ENCODE measurements around the gene PRAMEF14.
"Not testable (repeated sequence)": the region's sequence is repeated elsewhere in the genome, so short reads cannot be mapped to it uniquely, and the experiment has no call there.

PRAMEF14 gene

DNA sequence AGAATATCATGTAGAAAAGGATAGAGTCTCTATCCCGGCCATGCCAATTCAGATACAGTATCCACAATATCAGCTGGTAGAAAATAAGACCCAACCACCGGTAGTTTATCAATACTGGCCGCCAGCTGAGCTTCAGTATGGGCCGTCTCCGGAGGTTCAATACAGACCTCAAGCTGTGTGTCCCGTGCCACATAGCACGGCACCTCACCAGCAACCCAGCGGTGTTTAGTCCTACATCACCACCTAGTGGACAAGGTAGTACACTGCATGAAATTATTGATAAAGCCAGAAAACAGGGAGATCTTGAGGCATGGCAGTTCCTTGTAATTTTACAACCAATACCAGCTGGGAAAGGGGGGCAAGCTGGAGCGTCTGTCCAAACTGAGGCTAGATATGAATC lies 7.5 kb upstream of the PRAMEF14 start:
- not testable (repeated sequence) for H4K91ac ChIP-seq (ENCODE audit: low read depth, low read length, poor library complexity); H3K36me3 ChIP-seq (replicated peaks in 1 of 2; ENCODE audit: control insufficient read depth in 2 of 2, insufficient read depth in 2 of 2, low read length in 2 of 2); H2BK15ac ChIP-seq (ENCODE audit: low read length); H2BK120ac ChIP-seq (ENCODE audit: low read depth, low read length); H4K8ac ChIP-seq (ENCODE audit: low read depth, low read length); H2AFZ ChIP-seq (ENCODE audit: low read length); H3K27me3 ChIP-seq (ENCODE audit: control insufficient read depth in 3 of 3, insufficient read depth in 3 of 3, low read depth in 1 of 3, low read length in 3 of 3); H3K18ac ChIP-seq (ENCODE audit: low read length); H3K4ac ChIP-seq (ENCODE audit: low read length); H3K4me3 ChIP-seq (ENCODE audit: low read length in 2 of 2); H2BK12ac ChIP-seq (ENCODE audit: low read length); H3K14ac ChIP-seq (ENCODE audit: low read length); H3K4me2 ChIP-seq (ENCODE audit: insufficient read depth, low read length, poor library complexity, severe bottlenecking); H3K4me1 ChIP-seq (ENCODE audit: control insufficient read depth in 2 of 2, insufficient read depth in 1 of 2, low read depth in 1 of 2, low read length in 2 of 2); H3K79me1 ChIP-seq (ENCODE audit: low read depth, low read length); DNase-seq (ENCODE audit: low spot score); H2AK5ac ChIP-seq (ENCODE audit: low read depth, low read length); H2BK5ac ChIP-seq (ENCODE audit: low read length); H3K9ac ChIP-seq (ENCODE audit: low read depth, low read length, poor library complexity); H3K27ac ChIP-seq (replicated peaks; ENCODE audit: low read length); H3K9me3 ChIP-seq (replicated peaks in 1 of 2; ENCODE audit: control insufficient read depth in 2 of 2, insufficient read depth in 1 of 2, low read depth in 1 of 2, low read length in 2 of 2); H3K23ac ChIP-seq (ENCODE audit: low read depth, low read length, poor library complexity)
- WGBS, 2 donors (ENCODE audit: extremely low coverage in 2 of 2, insufficient read length in 2 of 2, insufficient replicate concordance in 1 of 2), result no CpG with 5 or more reads among the region's 9 CpGs

DNA sequence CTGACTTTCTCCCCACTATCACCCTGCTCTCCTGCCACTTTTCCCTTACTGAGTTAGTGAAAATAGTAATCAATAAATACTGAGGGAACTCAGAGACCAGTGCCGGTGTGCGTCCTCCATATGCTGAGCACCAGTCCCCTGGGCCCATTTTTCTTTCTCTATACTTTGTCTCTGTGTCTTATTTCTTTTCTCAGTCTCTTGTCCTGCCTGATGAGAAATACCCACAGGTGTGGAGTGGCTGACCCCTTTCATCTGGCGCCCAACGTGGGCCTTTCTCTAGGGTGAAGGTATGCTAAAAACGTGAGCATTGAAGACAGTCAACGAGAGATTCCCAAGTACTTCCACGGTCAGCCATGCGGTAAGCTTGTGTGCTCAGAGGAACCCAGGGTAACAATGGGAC lies 6.5 kb upstream of the PRAMEF14 start:
- H3K4me3 ChIP-seq (ENCODE audit: low read length in 2 of 2); H3K9me3 ChIP-seq (replicated peaks in 1 of 2; ENCODE audit: control insufficient read depth in 2 of 2, insufficient read depth in 1 of 2, low read depth in 1 of 2, low read length in 2 of 2); H2BK120ac ChIP-seq (ENCODE audit: low read depth, low read length); H4K91ac ChIP-seq (ENCODE audit: low read depth, low read length, poor library complexity); H2BK15ac ChIP-seq (ENCODE audit: low read length); H3K36me3 ChIP-seq (replicated peaks in 1 of 2; ENCODE audit: control insufficient read depth in 2 of 2, insufficient read depth in 2 of 2, low read length in 2 of 2); H2AK5ac ChIP-seq (ENCODE audit: low read depth, low read length); H2BK12ac ChIP-seq (ENCODE audit: low read length); H2AFZ ChIP-seq (ENCODE audit: low read length); H3K27ac ChIP-seq (replicated peaks; ENCODE audit: low read length); H3K27me3 ChIP-seq (ENCODE audit: control insufficient read depth in 3 of 3, insufficient read depth in 3 of 3, low read depth in 1 of 3, low read length in 3 of 3); H3K14ac ChIP-seq (ENCODE audit: low read length); H3K4ac ChIP-seq (ENCODE audit: low read length); H3K18ac ChIP-seq (ENCODE audit: low read length); H3K4me2 ChIP-seq (ENCODE audit: insufficient read depth, low read length, poor library complexity, severe bottlenecking); H3K79me1 ChIP-seq (ENCODE audit: low read depth, low read length); H4K8ac ChIP-seq (ENCODE audit: low read depth, low read length); H2BK5ac ChIP-seq (ENCODE audit: low read length); H3K23ac ChIP-seq (ENCODE audit: low read depth, low read length, poor library complexity); H3K4me1 ChIP-seq (ENCODE audit: control insufficient read depth in 2 of 2, insufficient read depth in 1 of 2, low read depth in 1 of 2, low read length in 2 of 2); H3K9ac ChIP-seq (ENCODE audit: low read depth, low read length, poor library complexity): not testable (repeated sequence)
- peak; percentile 0 for DNase-seq (ENCODE audit: low spot score)
- WGBS, 2 donors (ENCODE audit: extremely low coverage in 2 of 2, insufficient read length in 2 of 2, insufficient replicate concordance in 1 of 2), result no CpG with 5 or more reads among the region's 8 CpGs

DNA sequence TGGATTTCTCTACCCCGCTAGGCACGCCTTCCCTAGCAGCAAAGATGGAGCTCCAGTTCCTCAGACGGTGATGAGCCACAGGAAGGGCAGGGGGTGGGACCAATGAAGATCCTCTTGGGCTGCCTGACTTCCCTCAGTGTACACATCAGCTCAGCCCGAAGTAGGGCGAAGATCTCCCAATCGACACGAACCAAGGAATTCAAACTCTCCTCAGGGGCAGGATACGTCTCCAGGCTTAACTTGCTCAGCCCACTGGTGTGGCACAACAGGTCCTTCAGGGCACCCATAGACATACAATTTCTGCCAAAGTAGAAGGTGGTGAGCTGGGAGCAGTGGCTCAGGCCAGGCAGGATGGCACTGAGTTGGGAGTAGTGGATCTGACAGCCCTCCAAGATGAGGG lies 4.4 kb downstream of the PRAMEF14 start:
- not testable (repeated sequence) for H4K91ac ChIP-seq (ENCODE audit: low read depth, low read length, poor library complexity); H3K4me3 ChIP-seq (ENCODE audit: low read length in 2 of 2); H2BK12ac ChIP-seq (ENCODE audit: low read length); H2AFZ ChIP-seq (ENCODE audit: low read length); H2BK15ac ChIP-seq (ENCODE audit: low read length); H3K9ac ChIP-seq (ENCODE audit: low read depth, low read length, poor library complexity); H3K14ac ChIP-seq (ENCODE audit: low read length); H3K23ac ChIP-seq (ENCODE audit: low read depth, low read length, poor library complexity); DNase-seq (ENCODE audit: low spot score); H3K4me2 ChIP-seq (ENCODE audit: insufficient read depth, low read length, poor library complexity, severe bottlenecking); H3K27me3 ChIP-seq (ENCODE audit: control insufficient read depth in 3 of 3, insufficient read depth in 3 of 3, low read depth in 1 of 3, low read length in 3 of 3); H3K9me3 ChIP-seq (replicated peaks in 1 of 2; ENCODE audit: control insufficient read depth in 2 of 2, insufficient read depth in 1 of 2, low read depth in 1 of 2, low read length in 2 of 2); H3K18ac ChIP-seq (ENCODE audit: low read length); H2BK5ac ChIP-seq (ENCODE audit: low read length); H3K27ac ChIP-seq (replicated peaks; ENCODE audit: low read length); H3K36me3 ChIP-seq (replicated peaks in 1 of 2; ENCODE audit: control insufficient read depth in 2 of 2, insufficient read depth in 2 of 2, low read length in 2 of 2); H2AK5ac ChIP-seq (ENCODE audit: low read depth, low read length); H4K8ac ChIP-seq (ENCODE audit: low read depth, low read length); H3K4ac ChIP-seq (ENCODE audit: low read length); H3K4me1 ChIP-seq (ENCODE audit: control insufficient read depth in 2 of 2, insufficient read depth in 1 of 2, low read depth in 1 of 2, low read length in 2 of 2); H2BK120ac ChIP-seq (ENCODE audit: low read depth, low read length); H3K79me1 ChIP-seq (ENCODE audit: low read depth, low read length)
- no CpG with 5 or more reads among the region's 8 CpGs for WGBS, 2 donors (ENCODE audit: extremely low coverage in 2 of 2, insufficient read length in 2 of 2, insufficient replicate concordance in 1 of 2)

DNA sequence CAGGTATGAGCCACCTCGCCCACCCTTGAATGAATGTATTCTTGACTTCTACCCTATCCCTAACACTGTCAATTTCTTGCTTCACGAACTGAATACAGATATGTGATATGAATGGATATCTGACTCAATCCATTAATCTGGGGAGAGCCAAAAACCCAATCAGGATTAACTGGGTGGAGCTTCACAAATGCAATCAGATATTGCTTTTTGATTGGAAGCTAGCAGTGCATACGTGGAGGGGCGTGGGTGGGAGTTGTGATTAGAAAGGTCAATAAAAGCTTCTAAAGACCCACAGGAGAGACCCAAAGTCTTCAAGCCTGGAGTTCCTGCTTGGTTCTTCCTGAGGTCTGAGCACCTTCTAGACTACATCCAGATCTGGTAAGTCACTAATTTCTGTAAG lies 31.7 kb downstream of the PRAMEF14 start, which contains the start of gene PRAMEF15:
Gene PRAMEF15, plus strand, starts transcription at position 301 of the 400 bp plus-strand sequence. CDS start 2,827 bp downstream, outside the sequence.
- not testable (repeated sequence) for DNase-seq (ENCODE audit: low spot score); H3K27ac ChIP-seq (replicated peaks; ENCODE audit: low read length); H2BK12ac ChIP-seq (ENCODE audit: low read length); H3K4me1 ChIP-seq (ENCODE audit: control insufficient read depth in 2 of 2, insufficient read depth in 1 of 2, low read depth in 1 of 2, low read length in 2 of 2); H3K27me3 ChIP-seq (ENCODE audit: control insufficient read depth in 3 of 3, insufficient read depth in 3 of 3, low read depth in 1 of 3, low read length in 3 of 3); H3K36me3 ChIP-seq (replicated peaks in 1 of 2; ENCODE audit: control insufficient read depth in 2 of 2, insufficient read depth in 2 of 2, low read length in 2 of 2); H4K8ac ChIP-seq (ENCODE audit: low read depth, low read length); H3K79me1 ChIP-seq (ENCODE audit: low read depth, low read length); H3K4me3 ChIP-seq (ENCODE audit: low read length in 2 of 2); H4K91ac ChIP-seq (ENCODE audit: low read depth, low read length, poor library complexity); H3K4ac ChIP-seq (ENCODE audit: low read length); H2AK5ac ChIP-seq (ENCODE audit: low read depth, low read length); H2BK15ac ChIP-seq (ENCODE audit: low read length); H3K4me2 ChIP-seq (ENCODE audit: insufficient read depth, low read length, poor library complexity, severe bottlenecking); H3K9ac ChIP-seq (ENCODE audit: low read depth, low read length, poor library complexity); H2BK120ac ChIP-seq (ENCODE audit: low read depth, low read length); H3K9me3 ChIP-seq (replicated peaks in 1 of 2; ENCODE audit: control insufficient read depth in 2 of 2, insufficient read depth in 1 of 2, low read depth in 1 of 2, low read length in 2 of 2); H3K18ac ChIP-seq (ENCODE audit: low read length); H2BK5ac ChIP-seq (ENCODE audit: low read length); H3K23ac ChIP-seq (ENCODE audit: low read depth, low read length, poor library complexity); H3K14ac ChIP-seq (ENCODE audit: low read length); H2AFZ ChIP-seq (ENCODE audit: low read length)
- no CpG with 5 or more reads among the region's 4 CpGs for WGBS, 2 donors (ENCODE audit: extremely low coverage in 2 of 2, insufficient read length in 2 of 2, insufficient replicate concordance in 1 of 2)
